Renal cortical epithelial cell (primary cell): ENCODE results near the gene PSMG1. TPM values are rescaled to one million over a fixed set of nuclear protein-coding genes. Genes with fewer than 3 reads are reported as not detected.
A peak's percentile ranks its signal among the peaks of the same experiment; 100 is the strongest.
"Not testable (repeated sequence)": the region's sequence is repeated elsewhere in the genome, so short reads cannot be mapped to it uniquely, and the experiment has no call there.

Experiments
- DNase-seq: peaks from one replicate; pipeline ENCODE4 v3.0.0-alpha.2; 2011; ENCODE audit warnings: low read depth
- total RNA-seq: library from RNA; depleted of rRNA; stranded (reverse); fragments of >200 nt; gene quantifications from 2 replicates; pipeline ENCODE4 v1.2.3, GENCODE V29; 2014

Gene PSMG1
- total RNA-seq, 1 donor from 2014 or later, result 32.2 TPM

GRCh38 chr21:39156024-39156423 is 27.2 kb downstream of the PSMG1 start:
- no peak for DNase-seq

GRCh38 chr21:39155578-39155977 is 27.7 kb downstream of the PSMG1 start:
- DNase-seq, result no peak

- DNase-seq, result no peak
Measured at GRCh38 chr21:39153842-39154241, 29.4 kb downstream of the PSMG1 start.

GRCh38 chr21:39153373-39153772 is 29.9 kb downstream of the PSMG1 start:
- no peak for DNase-seq

- no peak for DNase-seq
Measured at GRCh38 chr21:39152271-39152670, 31.0 kb downstream of the PSMG1 start.

GRCh38 chr21:39150877-39151276 is 32.4 kb downstream of the PSMG1 start:
- no peak for DNase-seq

GRCh38 chr21:39150316-39150715 is 32.9 kb downstream of the PSMG1 start:
- no peak for DNase-seq

- DNase-seq, result no peak
Measured at GRCh38 chr21:39149882-39150281, 33.4 kb downstream of the PSMG1 start.

GRCh38 chr21:39148975-39149374 is 34.3 kb downstream of the PSMG1 start:
- no peak for DNase-seq

- DNase-seq, result no peak
Measured at GRCh38 chr21:39144191-39144590, 39.1 kb downstream of the PSMG1 start.

- no peak for DNase-seq
Measured at GRCh38 chr21:39142972-39143371, 40.3 kb downstream of the PSMG1 start.

- DNase-seq, result no peak
Measured at GRCh38 chr21:39141502-39141901, 41.7 kb downstream of the PSMG1 start.

- no peak for DNase-seq
Measured at GRCh38 chr21:39137248-39138178, 45.7 kb downstream of the PSMG1 start.

- no peak for DNase-seq
Measured at GRCh38 chr21:39136711-39137110, 46.5 kb downstream of the PSMG1 start.

GRCh38 chr21:39136138-39136537 is 47.1 kb downstream of the PSMG1 start:
- DNase-seq, result not testable (repeated sequence)

GRCh38 chr21:39134288-39134810 is 48.9 kb downstream of the PSMG1 start:
- DNase-seq, result no peak

GRCh38 chr21:39132248-39132647 is 51.0 kb downstream of the PSMG1 start:
- peak; percentile 40 for DNase-seq

- DNase-seq, result no peak
Measured at GRCh38 chr21:39131791-39132190, 51.5 kb downstream of the PSMG1 start.

- no peak for DNase-seq
Measured at GRCh38 chr21:39127506-39127905, 55.7 kb downstream of the PSMG1 start.

- DNase-seq, result no peak
Measured at GRCh38 chr21:39126486-39126806, 56.8 kb downstream of the PSMG1 start.

GRCh38 chr21:39125752-39126485 is 57.3 kb downstream of the PSMG1 start:
- peak; percentile 69 for DNase-seq
